Epidermal melanocyte (primary cell): ENCODE results near the gene PTPRM.

Source experiments
- DNase-seq: peaks from one replicate; pipeline ENCODE4 v3.0.0; 2011; ENCODE audit warnings: low spot score; ENCODE audit not compliant: insufficient read length

Gene PTPRM

GRCh38 chr18:7750095-7750663 lies 183.1 kb downstream of the PTPRM start:
- no peak for DNase-seq

- DNase-seq: no peak
Observed at GRCh38 chr18:7750966-7751365, 183.8 kb downstream of the PTPRM start.

GRCh38 chr18:7754258-7754657 lies 187.1 kb downstream of the PTPRM start:
- no peak for DNase-seq

GRCh38 chr18:7754725-7755181 lies 187.6 kb downstream of the PTPRM start:
- DNase-seq: no peak

- no peak for DNase-seq
Observed at GRCh38 chr18:7755753-7756475, 188.8 kb downstream of the PTPRM start.

- no peak for DNase-seq
Observed at GRCh38 chr18:7757175-7757574, 190.1 kb downstream of the PTPRM start.

GRCh38 chr18:7758764-7759163 lies 191.6 kb downstream of the PTPRM start:
- DNase-seq: no peak

- no peak for DNase-seq
Observed at GRCh38 chr18:7760967-7761948, 194.1 kb downstream of the PTPRM start.

GRCh38 chr18:7764405-7764804 lies 197.3 kb downstream of the PTPRM start:
- no peak for DNase-seq

- DNase-seq: no peak
Observed at GRCh38 chr18:7766346-7766745, 199.2 kb downstream of the PTPRM start.

- DNase-seq: no peak
Observed at GRCh38 chr18:7766817-7767216, 199.7 kb downstream of the PTPRM start.

GRCh38 chr18:7770908-7771307 lies 203.8 kb downstream of the PTPRM start:
- DNase-seq: no peak

GRCh38 chr18:7772510-7772888 lies 205.4 kb downstream of the PTPRM start:
- no peak for DNase-seq

GRCh38 chr18:7772951-7773350 lies 205.8 kb downstream of the PTPRM start:
- no peak for DNase-seq

- DNase-seq: no peak
Observed at GRCh38 chr18:7775128-7775527, 208.0 kb downstream of the PTPRM start.

- DNase-seq: no peak
Observed at GRCh38 chr18:7775843-7776242, 208.7 kb downstream of the PTPRM start.

- DNase-seq: no peak
Observed at GRCh38 chr18:7778181-7778580, 211.1 kb downstream of the PTPRM start.

GRCh38 chr18:7779211-7779610 lies 212.1 kb downstream of the PTPRM start:
- no peak for DNase-seq

GRCh38 chr18:7784171-7784570 lies 217.1 kb downstream of the PTPRM start:
- DNase-seq: no peak

GRCh38 chr18:7786569-7786968 lies 219.5 kb downstream of the PTPRM start:
- DNase-seq: no peak

- DNase-seq: no peak
Observed at GRCh38 chr18:7787339-7787738, 220.2 kb downstream of the PTPRM start.
